Vagina (tissue), 2 donors: ENCODE results near the gene STXBP6.

Source experiments
- CTCF ChIP-seq, 3 experiments: fragments of 450-650 bp in 2 of 3; fragments of 200-600 bp in 1 of 3; sonication (generic) in 1 of 3; IDR thresholded peaks; one replicate each; pipeline ENCODE4 v1.5.1; 2017 to 2019; ENCODE audit warnings: antibody characterized with exemption in 3 of 3, mild to moderate bottlenecking in 2 of 3, moderate library complexity in 2 of 3
- POLR2A ChIP-seq, 2 donors: fragments of 450-650 bp; IDR thresholded peaks; one replicate each; pipeline ENCODE4 v1.6.1; 2017; ENCODE audit warnings: antibody characterized with exemption in 2 of 2, mild to moderate bottlenecking in 2 of 2, moderate library complexity in 2 of 2
- POLR2AphosphoS5 ChIP-seq, 2 donors: sonication (generic); formaldehyde crosslinking; IDR thresholded peaks; one replicate each; pipeline ENCODE4 v1.9.0; 2017; ENCODE audit warnings: antibody characterized with exemption in 2 of 2, mild to moderate bottlenecking in 2 of 2, low read depth in 1 of 2; ENCODE audit not compliant: insufficient read depth in 1 of 2

- TF ChIP-seq POLR2A (IDR thresholded peaks at IDR 0.05) (no peak), POLR2AphosphoS5 (IDR thresholded peaks at IDR 0.05; ENCODE audit: insufficient read depth in 1 of 2, low read depth in 1 of 2) (no peak), CTCF (IDR thresholded peaks at IDR 0.05) (no peak)
These were observed 192.7 kb downstream of the STXBP6 start for GRCh38 chr14:24857277-24857676.
